A549 (cell line): ENCODE results near the gene DTX3L. TPM values are rescaled to one million over a fixed set of nuclear protein-coding genes. Genes with fewer than 3 reads are reported as not detected.

ENCODE experiments used
- ATAC-seq, 2 experiments: fragments of 200-7000 bp in 1 of 2; fragments of >200 bp in 1 of 2; cut with Nextera tagmentation in 1 of 2; cut with Tn5 transposase in 1 of 2; 3 replicates each; pipeline versions ENCODE4 v1.8.0 to v1.9.1; 2018 to 2020; ENCODE audit warnings: mild to moderate bottlenecking in 1 of 2, moderate library complexity in 1 of 2
- CTCF ChIA-PET: fragments of 300-600 bp; sonication (Branson Sonifier 250); formaldehyde crosslinking; extraction: SDS; loops from one replicate; lab custom pipeline; 2021; ENCODE audit warnings: antibody characterized with exemption, inconsistent platforms; lab: Yijun Ruan, JAX
- POLR2A ChIA-PET: fragments of 350-600 bp; formaldehyde crosslinking; extraction: SDS; loops from one replicate; lab custom pipeline; 2021; ENCODE audit warnings: antibody characterized with exemption, inconsistent platforms; lab: Yijun Ruan, JAX
- DNase-seq, 2 experiments: peaks; one replicate each; pipeline versions ENCODE4 v3.0.0 to v3.0.0-alpha.2; 2011 to 2016; ENCODE audit warnings: low read depth in 1 of 2, low spot score in 1 of 2
- FAIRE-seq: peaks from 2 replicates; lab custom pipeline; 2011; peaks lifted over from hg19 to GRCh38; lab: Jason Lieb, UNC
- H3K27ac ChIP-seq, 2 experiments: fragments of >200 bp; sonication (Bioruptor Twin); formaldehyde crosslinking; 3 replicates each; pipeline ENCODE4 v1.5.1; 2016 to 2017
- H3K4me1 ChIP-seq: fragments of >200 bp; sonication (Bioruptor Twin); formaldehyde crosslinking; 3 replicates; pipeline ENCODE4 v1.6.1; 2016
- H3K4me2 ChIP-seq: fragments of >200 bp; sonication (Bioruptor Twin); formaldehyde crosslinking; 3 replicates; pipeline ENCODE4 v1.6.1; 2016
- H3K4me3 ChIP-seq: fragments of >200 bp; sonication (Bioruptor Twin); formaldehyde crosslinking; 3 replicates; pipeline ENCODE4 v1.5.1; 2016
- H3K9me3 ChIP-seq: fragments of >200 bp; sonication (Bioruptor Twin); formaldehyde crosslinking; 3 replicates; pipeline ENCODE4 v1.6.1; 2016
- ATOH8 ChIP-seq: fragments of 250-450 bp; sonication (Bioruptor Pico); IDR thresholded peaks from 2 replicates; pipeline ENCODE4 v1.5.0; 2020; ENCODE audit warnings: low read depth, mild to moderate bottlenecking, moderate library complexity
- BCL3 ChIP-seq: fragments of >200 bp; sonication (Bioruptor Twin); formaldehyde crosslinking; IDR thresholded peaks from 3 replicates; pipeline ENCODE4 v1.6.1; 2016
- CHD4 ChIP-seq: fragments of 200-600 bp; sonication (generic); IDR thresholded peaks from 2 replicates; pipeline ENCODE4 v1.6.1; 2016; ENCODE audit warnings: antibody characterized with exemption, mild to moderate bottlenecking, borderline replicate concordance
- E2F6 ChIP-seq: IDR thresholded peaks from 2 replicates; pipeline ENCODE4 v1.6.1; 2012; ENCODE audit warnings: low read depth, borderline replicate concordance
- EHF ChIP-seq: fragments of 250-450 bp; sonication (Bioruptor Pico); IDR thresholded peaks from 2 replicates; pipeline ENCODE4 v1.5.0; 2020; ENCODE audit warnings: mild to moderate bottlenecking
- EHMT2 ChIP-seq: fragments of 200-600 bp; sonication (generic); IDR thresholded peaks from 2 replicates; pipeline ENCODE4 v1.6.1; 2016; ENCODE audit warnings: antibody characterized with exemption, low read depth, mild to moderate bottlenecking, moderate library complexity
- ESRRA ChIP-seq: fragments of 150-350 bp; IDR thresholded peaks from 2 replicates; pipeline ENCODE4 v1.6.1; 2014; ENCODE audit warnings: mild to moderate bottlenecking, low read length, borderline replicate concordance
- FOSB ChIP-seq: fragments of 250-450 bp; sonication (Bioruptor Pico); IDR thresholded peaks from 2 replicates; pipeline ENCODE4 v1.5.0; 2020; ENCODE audit warnings: mild to moderate bottlenecking, moderate library complexity
- FOXS1 ChIP-seq: fragments of 250-450 bp; sonication (Bioruptor Pico); IDR thresholded peaks from 2 replicates; pipeline ENCODE4 v1.5.0; 2020; ENCODE audit warnings: mild to moderate bottlenecking, moderate library complexity
- HOXB5 ChIP-seq: fragments of 250-450 bp; sonication (Bioruptor Pico); IDR thresholded peaks from 2 replicates; pipeline ENCODE4 v1.5.0; 2020; ENCODE audit warnings: mild to moderate bottlenecking, moderate library complexity
- JUNB ChIP-seq: fragments of >200 bp; sonication (Bioruptor Twin); formaldehyde crosslinking; IDR thresholded peaks from 2 replicates; pipeline ENCODE4 v1.6.1; 2016
- MAFK ChIP-seq: fragments of 450-650 bp; IDR thresholded peaks from 2 replicates; pipeline ENCODE4 v1.6.1; 2014; ENCODE audit not compliant: partially characterized antibody
- MAZ ChIP-seq: fragments of 150-350 bp; IDR thresholded peaks from 2 replicates; pipeline ENCODE4 v1.6.1; 2014; ENCODE audit warnings: antibody characterized with exemption, low read depth, low read length, borderline replicate concordance
- MYC ChIP-seq: IDR thresholded peaks from 2 replicates; pipeline ENCODE4 v1.6.1; 2012; ENCODE audit warnings: mild to moderate bottlenecking, inconsistent platforms, low read length, improper control_type of control experiment, borderline replicate concordance
- NFE2L2 ChIP-seq: fragments of 150-350 bp; conservative IDR thresholded peaks from 2 replicates; pipeline ENCODE4 v1.6.1; 2014; ENCODE audit warnings: low read length
- NPAS2 ChIP-seq: fragments of 250-450 bp; sonication (Bioruptor Pico); IDR thresholded peaks from 2 replicates; pipeline ENCODE4 v1.8.0; 2022; ENCODE audit warnings: mild to moderate bottlenecking, moderate library complexity, borderline replicate concordance
- PBX3 ChIP-seq: IDR thresholded peaks from 2 replicates; pipeline ENCODE4 v1.6.1; 2012
- PHF8 ChIP-seq: fragments of 200-600 bp; sonication (generic); IDR thresholded peaks from 2 replicates; pipeline ENCODE4 v1.6.1; 2016; ENCODE audit warnings: low read depth, mild to moderate bottlenecking, antibody characterized with exemption, moderate library complexity, borderline replicate concordance
- POLR2A ChIP-seq: IDR thresholded peaks from 2 replicates; pipeline ENCODE4 v1.6.1; 2012; ENCODE audit warnings: mild to moderate bottlenecking, low read length
- RAD21 ChIP-seq, 2 experiments: fragments of >200 bp in 1 of 2; sonication (Bioruptor Twin) in 1 of 2; formaldehyde crosslinking in 1 of 2; IDR thresholded peaks in 1 of 2; conservative IDR thresholded peaks in 1 of 2; 2 replicates in 1 of 2; 3 replicates in 1 of 2; pipeline ENCODE4 v1.6.1; 2012 to 2018; ENCODE audit warnings: inconsistent platforms in 1 of 2
- RARB ChIP-seq: fragments of 250-450 bp; sonication (Bioruptor Pico); IDR thresholded peaks from 2 replicates; pipeline ENCODE4 v1.8.0; 2021; ENCODE audit warnings: mild to moderate bottlenecking, moderate library complexity
- RCOR1 ChIP-seq: fragments of 150-350 bp; IDR thresholded peaks from 2 replicates; pipeline ENCODE4 v1.6.1; 2014; ENCODE audit warnings: antibody characterized with exemption, low read length, low read depth
- ZFP36 ChIP-seq: fragments of 450-650 bp; IDR thresholded peaks from 2 replicates; pipeline ENCODE4 v1.6.1; 2014; ENCODE audit warnings: borderline replicate concordance; ENCODE audit not compliant: partially characterized antibody
- ZSCAN20 ChIP-seq: fragments of 250-450 bp; sonication (Bioruptor Pico); IDR thresholded peaks from 2 replicates; pipeline ENCODE4 v1.8.0; 2022; ENCODE audit warnings: mild to moderate bottlenecking, moderate library complexity
- WGBS: methylation state at CpG from one replicate; pipeline ENCODE4 v1.1.6; 2017; ENCODE audit errors: missing lambda C conversion rate; 5-methylcytosine and 5-hydroxymethylcytosine counted together
- polyA plus RNA-seq, 4 experiments: library from polyadenylated mRNA; depleted of rRNA in 3 of 4; stranded (reverse); fragments of >200 nt; fragmentation: RNase III in 1 of 4; extraction: RNeasy Plus Mini Kit Qiagen cat#74134 plus additional on column Dnase treatment in 1 of 4; gene quantifications; 2 replicates in 3 of 4; 3 replicates in 1 of 4; pipeline ENCODE4 v1.2.3, GENCODE V29; 2011 to 2017

Gene DTX3L
- polyA plus RNA-seq, 2 of the 4 experiments (the other 2 are of a cell fraction): 4.2 to 5.3 TPM

- TF ChIP-seq PBX3 (no peak), MAZ (no peak), HOXB5 (CRISPR knock-in tag) (no peak), ATOH8 (CRISPR knock-in tag) (no peak), MYC (no peak)
Observed at GRCh38 chr3:122619040-122619439, 54.9 kb downstream of the DTX3L start (continued).

GRCh38 chr3:122620399-122620798, 56.3 kb downstream of the DTX3L start:
- ChIA-PET CTCF (interaction anchor here (1.2 kb wide), 2 partner anchors 9 to 58 kb away, joined by 3 to 4 read pairs; no protein-coding TSS in a partner anchor), POLR2A (no interaction called here)
- TF ChIP-seq EHF (no peak), JUNB (no peak), BCL3 (no peak)
- 29% methylated on average over 3 of the region's 4 CpGs for WGBS
- FAIRE-seq: no peak
- Histone ChIP-seq H3K9me3 (no peaks in the 10 kb centered on the region), H3K4me1 (no peaks in the 10 kb centered on the region), H3K4me2 (no peak overlapping the region), H3K27ac (no peak overlapping the region), H3K4me3 (no peak overlapping the region)
- peak in 1 of 2 experiments; percentile 39; a peak in 1 of 6 replicates for ATAC-seq
- no peak for DNase-seq

- ATAC-seq: no peak
- ChIA-PET POLR2A (no interaction called here), CTCF (interaction anchor here (0.9 to 1.2 kb wide), 3 partner anchors 8 to 60 kb away, joined by 3 to 4 read pairs (median 3); no protein-coding TSS in a partner anchor)
- FAIRE-seq: no peak
- TF ChIP-seq ESRRA: no peak
- TF ChIP-seq CHD4: no peak
- TF ChIP-seq RAD21 (conservative IDR thresholded peaks at IDR 0.05 in 1 of 2, IDR thresholded peaks at IDR 0.05 in 1 of 2): no peak
- TF ChIP-seq PBX3: no peak
- no peak for TF ChIP-seq ATOH8 (CRISPR knock-in tag)
- no peak for TF ChIP-seq FOSB (CRISPR knock-in tag)
- no peak for TF ChIP-seq POLR2A
- TF ChIP-seq ZSCAN20 (CRISPR knock-in tag): no peak
- TF ChIP-seq ZFP36: no peak
- TF ChIP-seq RARB (CRISPR knock-in tag): no peak
- TF ChIP-seq NPAS2 (CRISPR knock-in tag): no peak
- TF ChIP-seq RCOR1: no peak
- TF ChIP-seq NFE2L2: no peak
- TF ChIP-seq MAFK: no peak
- TF ChIP-seq PHF8: no peak
- no peak for TF ChIP-seq E2F6
- no peak for TF ChIP-seq JUNB
- TF ChIP-seq BCL3: no peak
- TF ChIP-seq FOXS1 (CRISPR knock-in tag): no peak
- TF ChIP-seq EHMT2: no peak
- no peak for DNase-seq
- no peak overlapping the region for H3K4me3 ChIP-seq
- no peak overlapping the region for H3K4me2 ChIP-seq
- no peaks in the 10 kb centered on the region for H3K4me1 ChIP-seq
- no peak overlapping the region for H3K27ac ChIP-seq
- no peaks in the 10 kb centered on the region for H3K9me3 ChIP-seq
- WGBS: 19% methylated on average over 3 of the region's 3 CpGs
Observed at GRCh38 chr3:122621112-122621511, 57.0 kb downstream of the DTX3L start.
